Right cardiac atrium (tissue), 5 donors: ENCODE measurements around the gene FOXP1. TPM values are rescaled to one million over a fixed set of nuclear protein-coding genes. Genes with fewer than 3 reads are reported as not detected.

ENCODE experiments used
- ATAC-seq, 2 donors: fragments of 200-7000 bp; cut with Tn5 transposase; one replicate each; pipeline versions ENCODE4 v1.8.0 to v1.9.1; 2020; ENCODE audit warnings: moderate library complexity in 2 of 2, mild to moderate bottlenecking in 1 of 2
- DNase-seq, 3 donors: peaks; one replicate each; pipeline ENCODE4 v3.0.0-alpha.2; 2020
- H3K27ac ChIP-seq: one replicate; pipeline ENCODE4 v1.5.1; 2013; ENCODE audit warnings: mild to moderate bottlenecking, low read length, control low read depth, moderate library complexity
- H3K27me3 ChIP-seq: one replicate; pipeline ENCODE4 v1.6.1; 2013; ENCODE audit not compliant: control insufficient read depth, insufficient read depth
- H3K4me1 ChIP-seq: one replicate; pipeline ENCODE4 v1.6.1; 2013; ENCODE audit warnings: low read length; ENCODE audit not compliant: control insufficient read depth, insufficient read depth
- H3K4me3 ChIP-seq: one replicate; pipeline ENCODE4 v1.5.1; 2013; ENCODE audit warnings: low read length, control low read depth
- H3K9me3 ChIP-seq: one replicate; pipeline ENCODE4 v1.6.1; 2013; ENCODE audit warnings: low read length; ENCODE audit not compliant: control insufficient read depth
- WGBS: extraction: QIAGEN DNeasy Blood & Tissue Kit; methylation state at CpG from one replicate; pipeline ENCODE4 v1.1.7; 2013; 5-methylcytosine and 5-hydroxymethylcytosine counted together
- intact Hi-C, 4 donors: fragments of 100-400 bp; cut with DNase I; formaldehyde crosslinking; loops; one replicate each; pipeline versions ENCODE4 v1.11.0 to v1.14.0; 2022 to 2023
- polyA plus RNA-seq: library from polyadenylated mRNA; stranded (reverse); fragments of 200-250 nt; gene quantifications from one replicate; pipeline ENCODE4 v1.2.3, GENCODE V29; 2013
- total RNA-seq, 4 donors: library from RNA; stranded (reverse); fragmentation: NEBNext Ultra II Directional; extraction: Animal tissue kit (Norgen Biotek cat#: 25700); gene quantifications; one replicate each; pipeline ENCODE4 v1.2.1, GENCODE V29; 2021
- donor health status: healthy with polysubstance abuse.
- donor health status: DM: no; HTN: yes; CAD: no.
- donor health status: DM: no; HTN: no; CAD: no.
- donor health status: DM: no; HTN: yes; CAD: no; lungs with severe emphysema.
- donor health status: DM: yes; HTN: yes; CAD: no.

The FOXP1 gene
- total and polyA plus RNA-seq, 5 donors = 13.6 to 63.4 (median 57.4) TPM

- ATAC-seq = no peak
- Histone ChIP-seq H3K27me3 (no peaks in the 10 kb centered on the region), H3K9me3 (no peaks in the 10 kb centered on the region), H3K27ac (no peak overlapping the region), H3K4me3 (no peak overlapping the region), H3K4me1 (peaks cover 4% of the 10 kb centered on the region)
- intact Hi-C loops = no loop called here
- WGBS = 88% methylated on average over 8 of the region's 8 CpGs
- no peak for DNase-seq
These were observed 365.8 kb downstream of the FOXP1 start for GRCh38 chr3:71217640-71218222.

- no peak for ATAC-seq
- no peak overlapping the region for H3K4me3 ChIP-seq
- no peak for DNase-seq
- H3K9me3 ChIP-seq = no peaks in the 10 kb centered on the region
- peaks cover 8% of the 10 kb centered on the region for H3K4me1 ChIP-seq
- no peaks in the 10 kb centered on the region for H3K27me3 ChIP-seq
- intact Hi-C loops = no loop called here
- WGBS = 88% methylated on average over 1 of the region's 1 CpG
- no peak overlapping the region for H3K27ac ChIP-seq
These were observed 368.2 kb downstream of the FOXP1 start for GRCh38 chr3:71215351-71215750.

GRCh38 chr3:71214797-71215196 is 368.7 kb downstream of the FOXP1 start:
- DNase-seq (no peak), ATAC-seq (no peak)
- intact Hi-C loops = no loop called here
- Histone ChIP-seq H3K4me1 (peaks cover 8% of the 10 kb centered on the region), H3K27ac (no peak overlapping the region), H3K4me3 (no peak overlapping the region), H3K9me3 (no peaks in the 10 kb centered on the region), H3K27me3 (no peaks in the 10 kb centered on the region)
- WGBS = 100% methylated on average over 1 of the region's 1 CpG

GRCh38 chr3:71214016-71214415 is 369.5 kb downstream of the FOXP1 start:
- H3K27ac ChIP-seq = no peak overlapping the region
- no peaks in the 10 kb centered on the region for H3K27me3 ChIP-seq
- no peak overlapping the region for H3K4me3 ChIP-seq
- WGBS = 94% methylated on average over 4 of the region's 4 CpGs
- DNase-seq (no peak), ATAC-seq (no peak)
- intact Hi-C loops = no loop called here
- H3K9me3 ChIP-seq = no peaks in the 10 kb centered on the region
- peaks cover 8% of the 10 kb centered on the region for H3K4me1 ChIP-seq

- Histone ChIP-seq H3K4me3 (no peak overlapping the region), H3K9me3 (no peaks in the 10 kb centered on the region), H3K27ac (peak overlapping the region; percentile 38), H3K4me1 (peaks cover 16% of the 10 kb centered on the region), H3K27me3 (no peaks in the 10 kb centered on the region)
- WGBS = 78% methylated on average over 4 of the region's 4 CpGs
- ATAC-seq = peak in 1 of 2 donors; percentile 38
- peak in 2 of 3 donors; percentile 45 to 73 for DNase-seq
- intact Hi-C loops = no loop called here
These were observed 372.4 kb downstream of the FOXP1 start for GRCh38 chr3:71211083-71211482.

GRCh38 chr3:71210257-71211007 is 373.1 kb downstream of the FOXP1 start:
- Histone ChIP-seq H3K9me3 (no peaks in the 10 kb centered on the region), H3K4me3 (no peak overlapping the region), H3K27me3 (no peaks in the 10 kb centered on the region), H3K4me1 (peaks cover 16% of the 10 kb centered on the region), H3K27ac (peak overlapping the region; percentile 88)
- ATAC-seq (peak; percentile 88 to 90), DNase-seq (peak in 1 of 3 donors; percentile 30)
- intact Hi-C loops = no loop called here
- 46% methylated on average over 4 of the region's 4 CpGs for WGBS

GRCh38 chr3:71208211-71209095 is 375.1 kb downstream of the FOXP1 start:
- Histone ChIP-seq H3K9me3 (no peaks in the 10 kb centered on the region), H3K4me3 (no peak overlapping the region), H3K27ac (no peak overlapping the region), H3K4me1 (peaks cover 14% of the 10 kb centered on the region), H3K27me3 (no peaks in the 10 kb centered on the region)
- no peak for DNase-seq
- 60% methylated on average over 6 of the region's 6 CpGs for WGBS
- peak in 1 of 2 donors; percentile 5 for ATAC-seq
- intact Hi-C loops = no loop called here

- intact Hi-C loops = no loop called here
- Histone ChIP-seq H3K9me3 (no peaks in the 10 kb centered on the region), H3K4me3 (no peak overlapping the region), H3K27me3 (no peaks in the 10 kb centered on the region), H3K4me1 (peaks cover 14% of the 10 kb centered on the region), H3K27ac (no peak overlapping the region)
- DNase-seq (no peak), ATAC-seq (peak in 1 of 2 donors; percentile 40)
- 72% methylated on average over 3 of the region's 3 CpGs for WGBS
These were observed 375.9 kb downstream of the FOXP1 start for GRCh38 chr3:71207632-71208031.

- no peak overlapping the region for H3K27ac ChIP-seq
- 79% methylated on average over 10 of the region's 10 CpGs for WGBS
- intact Hi-C loops = no loop called here
These were observed 377.0 kb downstream of the FOXP1 start for GRCh38 chr3:71206305-71207165.

GRCh38 chr3:71203727-71204488 is 379.6 kb downstream of the FOXP1 start:
- Histone ChIP-seq H3K9me3 (no peaks in the 10 kb centered on the region), H3K4me1 (peaks cover 8% of the 10 kb centered on the region), H3K4me3 (no peak overlapping the region), H3K27ac (no peak overlapping the region), H3K27me3 (no peaks in the 10 kb centered on the region)
- intact Hi-C loops = no loop called here
- ATAC-seq = no peak
- WGBS = 84% methylated on average over 4 of the region's 4 CpGs
- no peak for DNase-seq

More at GRCh38 chr3:71206305-71207165, 377.0 kb downstream of the FOXP1 start:
- ATAC-seq (no peak), DNase-seq (no peak)
- no peak overlapping the region for H3K4me3 ChIP-seq
- no peaks in the 10 kb centered on the region for H3K27me3 ChIP-seq
- H3K4me1 ChIP-seq = peaks cover 14% of the 10 kb centered on the region
- no peaks in the 10 kb centered on the region for H3K9me3 ChIP-seq
